Measurements from ENCODE around the gene EVL.
A peak's percentile ranks its signal among the peaks of the same experiment; 100 is the strongest.
"Not testable (repeated sequence)": the region's sequence is repeated elsewhere in the genome, so short reads cannot be mapped to it uniquely, and the experiment has no call there.

EVL gene

DNA sequence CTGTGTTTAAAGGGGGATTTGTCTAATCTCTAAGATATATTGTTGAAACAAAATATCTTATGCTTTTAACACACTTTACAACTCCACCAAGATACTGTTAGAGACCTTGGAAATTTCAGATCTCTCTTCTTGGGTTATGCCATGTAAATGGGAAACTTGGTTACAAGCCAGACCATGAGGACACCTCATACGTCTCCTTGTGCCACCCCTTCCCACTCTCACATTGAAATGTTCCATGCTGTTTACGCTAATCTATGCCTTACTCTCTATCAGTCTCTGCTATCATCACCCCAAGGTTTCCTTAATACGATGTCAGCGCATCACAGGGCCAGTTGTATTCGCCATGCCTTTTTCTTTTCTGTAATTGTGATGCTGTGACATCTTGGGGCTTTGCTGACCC, 107.6 kb downstream of the EVL start:
- no peak for DNase-seq (ENCODE audit: low read depth)

DNA sequence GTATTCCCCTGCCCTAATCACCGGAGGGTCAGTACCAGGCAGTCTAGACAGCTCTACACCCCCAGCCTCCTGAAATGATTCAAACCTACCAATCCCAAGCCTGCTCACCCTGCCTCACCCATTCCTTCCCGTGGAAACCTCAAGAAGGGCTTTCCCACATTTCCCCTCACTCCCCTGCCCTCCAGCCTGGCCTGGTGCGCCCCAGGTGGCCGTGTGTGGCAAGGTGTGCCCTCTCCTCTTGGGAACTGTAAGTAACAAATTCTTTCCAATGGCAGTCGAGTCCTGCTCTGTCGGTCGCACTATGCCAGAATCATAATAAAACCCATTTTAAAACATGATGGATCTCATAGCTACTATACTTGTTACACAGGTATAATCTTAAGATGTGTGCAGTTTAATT, 108.1 kb downstream of the EVL start:
- DNase-seq (ENCODE audit: low read depth), result no peak

DNA sequence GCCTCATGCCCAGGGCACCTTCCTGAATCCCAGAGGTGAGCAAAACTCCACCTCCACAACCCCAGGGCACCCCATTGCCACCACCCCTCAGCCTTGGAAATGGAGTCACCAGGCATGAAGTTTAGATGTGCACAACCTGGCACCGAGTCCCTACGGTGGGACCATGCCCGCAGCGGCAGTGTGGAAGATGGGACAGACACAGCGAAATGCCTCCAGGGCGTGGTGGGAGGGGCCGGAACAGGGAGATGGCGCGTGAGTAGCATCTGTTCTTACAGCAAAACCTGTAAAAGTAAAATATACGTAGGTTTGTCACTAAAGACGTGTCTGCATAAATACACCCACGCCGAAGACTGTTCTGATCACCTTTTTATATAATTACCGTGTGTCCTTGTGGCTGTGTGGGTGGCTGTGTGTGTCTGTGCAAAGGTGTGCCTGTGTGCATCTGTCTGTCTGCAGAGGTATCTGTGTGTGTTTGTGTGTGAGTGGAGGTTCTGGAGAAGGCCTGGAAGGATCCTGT, 111.6 kb downstream of the EVL start:
- DNase-seq (ENCODE audit: low read depth), result no peak

DNA sequence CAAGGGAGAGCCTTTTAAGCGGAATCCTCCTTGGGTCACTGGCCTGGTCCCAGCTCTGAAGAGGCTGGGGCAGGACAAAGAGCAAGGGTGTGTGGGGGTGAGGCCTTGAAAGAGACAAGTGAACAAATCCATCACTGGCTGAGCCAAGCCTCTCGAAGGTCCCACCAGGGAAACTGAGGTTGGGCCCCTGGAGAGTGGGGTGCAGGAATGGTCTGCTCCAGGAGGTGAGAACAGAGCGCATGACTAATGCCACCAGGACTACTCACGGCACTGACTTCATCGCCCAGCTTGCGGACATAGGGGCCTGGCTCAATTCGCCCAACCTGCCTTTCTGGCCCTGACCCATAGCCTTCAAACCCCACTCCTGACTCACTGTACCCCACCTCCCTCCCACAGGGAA, 113.5 kb downstream of the EVL start:
- DNase-seq (ENCODE audit: low read depth), result no peak

DNA sequence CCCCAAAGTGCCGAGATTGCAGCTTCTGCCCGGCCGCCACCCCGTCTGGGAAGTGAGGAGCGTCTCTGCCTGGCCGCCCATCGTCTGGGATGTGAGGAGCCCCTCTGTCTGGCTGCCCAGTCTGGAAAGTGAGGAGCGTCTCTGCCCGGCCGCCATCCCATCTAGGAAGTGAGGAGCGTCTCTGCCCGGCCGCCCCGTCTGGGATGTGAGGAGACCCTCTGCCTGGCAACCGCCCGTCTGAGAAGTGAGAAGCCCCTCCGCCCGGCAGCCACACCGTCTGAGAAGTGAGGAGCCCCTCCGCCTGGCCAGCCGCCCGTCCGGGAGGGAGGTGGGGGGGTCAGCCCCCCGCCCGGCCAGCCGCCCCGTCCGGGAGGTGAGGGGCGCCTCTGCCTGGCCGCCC, 115.4 kb downstream of the EVL start:
- not testable (repeated sequence) for DNase-seq (ENCODE audit: low read depth)

DNA sequence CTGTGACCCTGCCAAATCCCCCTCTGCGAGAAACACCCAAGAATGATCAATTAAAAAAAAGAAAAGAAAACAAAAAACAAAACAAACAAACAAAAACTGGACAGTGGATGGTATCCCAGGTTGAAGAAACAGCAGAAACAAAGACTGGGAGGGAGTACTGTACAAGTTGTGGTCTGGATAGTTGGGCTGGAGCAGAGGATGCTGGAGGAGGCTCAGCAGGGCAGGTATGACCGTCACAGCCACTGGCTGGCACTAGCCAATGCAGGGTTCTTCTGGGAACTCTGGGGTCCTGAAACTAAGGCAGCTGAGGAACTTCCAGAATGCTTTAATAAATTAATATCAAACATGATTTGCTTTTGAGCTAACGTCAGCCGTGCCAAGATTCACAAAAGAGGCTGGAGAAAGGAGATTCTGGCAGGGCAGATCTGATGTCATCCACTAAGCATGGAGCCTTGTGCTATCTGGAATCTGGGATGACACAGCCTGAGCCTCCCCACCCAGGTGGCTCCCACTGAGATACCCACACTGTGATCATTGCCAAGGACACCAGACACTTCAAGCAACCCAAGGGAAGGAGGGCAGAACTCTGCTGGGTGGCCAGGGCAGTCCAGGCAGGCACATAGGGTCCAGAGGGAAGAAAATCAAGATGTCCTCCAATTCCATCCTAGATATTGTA, 116.8 kb downstream of the EVL start:
- DNase-seq (ENCODE audit: low read depth), result not testable (repeated sequence)

DNA sequence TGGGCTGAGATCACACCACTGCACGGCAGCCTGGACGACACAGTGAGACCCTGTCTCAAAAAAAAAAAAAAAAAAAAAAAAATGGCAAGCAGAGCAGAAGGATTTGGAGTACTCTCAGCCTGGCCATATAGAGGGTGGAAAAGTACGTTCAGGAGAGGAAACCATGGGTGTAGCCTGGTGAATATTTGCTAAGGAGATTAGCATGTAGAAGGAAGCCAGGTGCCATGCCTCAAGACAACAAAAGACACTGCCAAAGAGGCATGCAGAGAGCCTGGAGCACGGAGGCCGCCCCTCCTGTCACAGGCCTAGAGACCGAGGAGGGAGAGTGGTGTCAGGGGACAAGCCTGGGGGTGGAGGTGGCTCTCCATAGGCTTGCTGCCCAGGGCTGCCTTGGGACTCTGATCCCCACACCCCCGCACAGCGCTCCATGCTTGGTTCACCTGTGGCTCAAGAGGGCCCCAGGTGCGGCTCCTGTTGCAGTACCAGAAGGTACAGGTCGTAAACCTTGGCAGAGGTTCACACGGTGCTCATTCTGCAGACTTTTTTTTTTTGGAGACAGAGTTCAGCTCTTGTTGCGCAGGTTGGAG, 122.1 kb downstream of the EVL start:
- DNase-seq (ENCODE audit: low read depth), result no peak

DNA sequence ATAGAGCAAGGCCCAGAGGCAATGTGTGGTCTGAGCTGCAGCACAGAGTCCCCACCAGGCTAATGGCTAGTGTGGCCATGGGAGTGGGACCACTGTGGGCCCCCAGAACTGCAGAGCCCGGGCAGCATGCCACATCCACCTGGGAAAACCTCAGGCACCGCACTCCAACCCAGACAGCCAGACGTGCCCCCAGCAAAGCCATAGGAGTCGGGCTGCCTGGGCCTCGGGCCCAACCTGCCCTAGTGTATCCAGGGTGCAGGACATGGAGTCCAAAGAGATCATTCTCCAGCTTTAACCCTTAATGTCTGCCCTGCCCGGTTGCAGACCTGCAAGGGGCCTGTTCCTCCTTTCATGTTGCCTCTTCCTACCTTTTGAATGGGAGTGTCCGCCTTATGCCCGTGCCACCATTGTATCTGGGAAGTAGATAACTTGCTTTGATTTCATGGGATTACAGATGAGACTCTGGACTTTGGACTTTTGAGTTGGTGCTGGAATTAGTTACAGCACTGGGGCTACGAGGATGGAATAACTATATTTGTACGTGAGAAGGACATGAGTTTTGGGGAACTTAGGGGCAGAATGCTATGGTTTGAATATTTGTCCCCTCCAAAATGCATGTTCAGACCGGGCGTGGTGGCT, 123.3 kb downstream of the EVL start:
- no peak for DNase-seq (ENCODE audit: low read depth)

DNA sequence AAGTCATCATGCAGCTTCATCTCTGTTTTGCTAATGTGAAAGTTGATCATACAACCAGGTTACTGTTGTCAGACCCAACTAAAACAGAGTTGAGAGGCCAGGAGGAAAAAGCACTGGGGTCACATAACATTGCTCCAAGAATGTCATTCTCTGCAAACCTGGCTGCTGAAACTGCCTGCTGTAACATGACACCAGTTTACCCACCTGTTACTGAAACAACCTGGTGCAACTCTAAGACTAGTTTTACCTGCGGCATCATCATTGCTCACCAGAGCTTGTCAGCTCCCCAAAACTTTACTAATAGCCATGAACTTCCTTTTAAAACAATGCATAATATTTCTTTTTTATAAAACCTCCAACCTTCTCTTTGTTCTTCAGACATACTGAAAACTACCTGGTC, 124.9 kb downstream of the EVL start:
- DNase-seq (ENCODE audit: low read depth), result no peak

DNA sequence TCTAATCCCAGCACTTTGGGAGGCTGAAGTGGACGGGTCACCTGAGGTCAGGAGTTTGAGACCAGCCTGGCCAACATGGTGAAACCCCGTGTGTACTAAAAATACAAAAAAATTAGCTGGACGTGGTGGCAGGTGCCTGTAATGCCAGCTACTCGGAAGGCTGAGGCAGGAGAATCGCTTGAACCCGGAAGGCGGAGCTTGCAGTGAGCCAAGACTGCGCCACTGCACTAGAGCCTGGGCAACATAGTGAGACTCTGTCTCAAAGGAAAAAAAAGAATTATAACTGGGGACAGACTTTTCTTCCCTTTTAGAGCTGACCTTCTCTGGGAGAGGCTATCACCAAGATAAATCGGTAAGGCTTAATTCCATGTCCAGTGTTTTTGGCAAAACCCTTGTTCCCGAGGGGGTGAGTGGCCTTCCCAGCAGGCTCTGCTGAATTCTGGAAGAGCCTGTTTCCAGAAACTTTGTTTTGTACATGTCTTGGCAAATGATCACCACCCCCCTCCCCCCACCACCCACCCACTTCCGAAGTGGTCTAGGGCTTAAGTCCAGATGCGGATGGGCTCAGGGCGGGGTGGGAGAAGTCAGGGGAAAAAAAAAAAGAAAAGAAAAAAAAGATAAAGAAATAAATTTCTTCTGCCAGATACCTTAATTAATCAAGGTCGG, 126.5 kb downstream of the EVL start:
- DNase-seq (ENCODE audit: low read depth), result no peak

DNA sequence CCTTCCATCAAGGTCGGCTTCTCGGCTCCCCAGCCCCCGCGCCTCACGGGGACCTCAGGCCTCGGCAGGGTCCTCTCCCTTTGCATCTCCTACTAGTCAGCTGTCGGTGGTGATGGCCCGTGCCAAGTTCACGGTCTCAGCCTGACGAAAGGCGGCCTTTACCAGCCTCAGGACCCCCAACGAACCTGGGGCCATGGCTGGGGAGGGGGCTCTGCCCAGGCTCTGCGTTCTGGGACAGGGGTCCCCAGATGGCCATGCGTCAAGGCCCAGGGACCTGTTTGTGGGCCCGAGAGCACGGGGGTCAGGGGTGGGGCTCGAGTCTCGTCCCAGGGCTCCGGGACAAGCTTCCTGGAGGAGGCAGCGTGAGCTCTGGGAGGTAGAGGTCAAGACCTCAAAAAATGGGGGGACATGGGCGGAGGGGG, 127.0 kb downstream of the EVL start:
- DNase-seq (ENCODE audit: low read depth), result no peak

DNA sequence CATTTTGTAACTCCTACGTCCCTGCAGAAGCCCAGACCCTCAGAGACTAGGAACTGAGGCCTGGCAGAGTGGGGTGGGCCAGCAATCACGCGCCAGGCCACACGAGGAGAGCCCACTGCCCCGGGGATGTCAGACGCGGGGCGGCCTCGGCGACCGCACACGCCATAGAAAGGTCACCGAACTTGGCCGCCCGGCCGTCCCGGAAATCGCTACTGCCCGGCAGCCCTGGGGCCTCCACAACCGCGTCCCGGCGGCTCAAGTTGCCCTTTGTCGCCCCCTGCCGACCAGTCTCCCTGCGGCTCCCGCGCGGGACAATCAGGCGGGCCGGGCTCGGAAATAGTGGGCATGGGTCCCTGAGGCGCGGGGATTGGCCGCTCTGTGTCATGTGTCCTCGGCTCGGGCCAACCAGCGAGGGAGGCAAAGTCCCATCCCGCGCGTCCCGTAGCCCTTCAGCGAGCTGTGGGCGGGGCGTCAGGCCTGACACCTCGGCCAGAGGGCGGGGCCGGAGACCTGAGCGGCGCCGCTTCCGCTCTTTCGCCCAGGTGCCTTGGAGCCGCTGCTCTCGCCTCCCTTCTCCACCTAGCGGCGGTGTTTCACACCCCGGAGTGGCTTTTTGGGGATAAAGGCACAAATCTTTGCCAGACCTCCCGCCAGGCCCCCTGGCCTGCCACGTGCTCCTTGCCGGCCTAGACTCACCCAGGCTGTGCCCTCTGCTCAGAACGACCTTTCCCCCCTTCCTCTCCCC, 127.6 kb downstream of the EVL start:
- DNase-seq (ENCODE audit: low read depth), result peak; percentile 94

Measured in fibroblast of the conjunctiva (primary cell).